Subcutaneous abdominal adipose tissue (tissue), 5 donors: ENCODE data around the gene TAL1.
A peak's percentile ranks its signal among the peaks of the same experiment; 100 is the strongest.

Experiments used
- H3K27ac ChIP-seq: one replicate; pipeline ENCODE4 v1.7.0; 2013; ENCODE audit warnings: low read depth, mild to moderate bottlenecking, inconsistent platforms, low read length, moderate library complexity
- H3K27me3 ChIP-seq, 5 donors: one replicate each; pipeline ENCODE4 v1.7.0; 2013; ENCODE audit warnings: low read length in 5 of 5, inconsistent platforms in 1 of 5; ENCODE audit not compliant: control insufficient read depth in 5 of 5, insufficient read depth in 4 of 5
- H3K36me3 ChIP-seq, 5 donors: one replicate each; pipeline ENCODE4 v1.7.0; 2013; ENCODE audit warnings: low read length in 5 of 5; ENCODE audit not compliant: control insufficient read depth in 5 of 5, insufficient read depth in 5 of 5
- H3K4me1 ChIP-seq, 5 donors: one replicate each; pipeline ENCODE4 v1.7.0; 2013; ENCODE audit warnings: low read length in 5 of 5, mild to moderate bottlenecking in 3 of 5, moderate library complexity in 1 of 5; ENCODE audit not compliant: control insufficient read depth in 5 of 5, insufficient read depth in 5 of 5
- H3K4me3 ChIP-seq, 5 donors: one replicate each; pipeline ENCODE4 v1.7.0; 2013; ENCODE audit warnings: low read length in 5 of 5, low read depth in 1 of 5
- H3K9ac ChIP-seq, 5 donors: one replicate each; pipeline ENCODE4 v1.7.0; 2013; ENCODE audit warnings: low read length in 5 of 5, mild to moderate bottlenecking in 4 of 5, moderate library complexity in 3 of 5
- H3K9me3 ChIP-seq, 5 donors: one replicate each; pipeline ENCODE4 v1.7.0; 2013; ENCODE audit warnings: low read length in 5 of 5; ENCODE audit not compliant: control insufficient read depth in 5 of 5
- donor health status: healthy.
- donor health status: healthy.
- donor health status: healthy.
- donor health status: healthy.
- donor health status: healthy.

TAL1 gene

DNA sequence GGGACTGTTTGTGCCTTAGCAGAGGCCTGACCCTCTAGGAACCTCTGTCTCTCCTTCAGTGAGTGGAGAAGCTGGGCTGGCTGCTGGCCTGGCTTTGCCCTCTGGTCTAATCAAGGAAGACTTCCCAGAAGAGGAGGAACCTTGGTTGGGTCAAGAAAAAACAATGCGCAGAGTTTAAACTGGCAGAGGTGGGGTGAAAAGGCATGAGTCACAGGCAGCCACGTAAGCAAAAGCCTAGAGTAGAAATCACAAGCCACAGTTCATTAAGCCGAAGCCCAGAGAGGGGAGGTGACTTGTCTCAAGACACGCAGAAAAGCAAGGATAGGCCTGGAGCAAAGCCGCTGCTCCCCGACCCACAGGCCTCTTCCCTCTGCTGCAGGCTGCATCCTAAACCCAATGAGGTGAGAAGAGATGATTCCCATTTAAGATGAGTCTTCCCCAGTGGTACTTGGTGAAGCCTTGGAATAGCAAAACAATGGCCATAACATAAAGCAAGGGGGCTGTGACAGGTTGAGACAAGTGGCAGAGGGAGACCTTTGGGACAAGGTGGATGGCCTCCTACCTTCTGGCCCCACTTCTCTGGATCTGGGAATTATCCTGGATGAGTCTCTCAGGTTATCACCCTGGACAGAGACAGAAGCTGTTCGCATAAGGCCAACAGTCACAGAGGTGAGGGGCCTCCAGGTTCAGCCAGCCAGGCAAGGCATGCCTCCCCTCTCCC lies 49.9 kb downstream of the TAL1 start:
- H3K27ac ChIP-seq = no peak overlapping the region
- H3K36me3 ChIP-seq = no peaks in the 10 kb centered on the region
- peaks cover 6 to 31% (median 24%) of the 10 kb centered on the region in 5 donors for H3K27me3 ChIP-seq
- no peaks in the 10 kb centered on the region for H3K9me3 ChIP-seq
- H3K4me3 ChIP-seq = no peak overlapping the region
- no peak overlapping the region for H3K9ac ChIP-seq
- peaks cover 5 to 14% (median 10%) of the 10 kb centered on the region in 5 donors for H3K4me1 ChIP-seq

DNA sequence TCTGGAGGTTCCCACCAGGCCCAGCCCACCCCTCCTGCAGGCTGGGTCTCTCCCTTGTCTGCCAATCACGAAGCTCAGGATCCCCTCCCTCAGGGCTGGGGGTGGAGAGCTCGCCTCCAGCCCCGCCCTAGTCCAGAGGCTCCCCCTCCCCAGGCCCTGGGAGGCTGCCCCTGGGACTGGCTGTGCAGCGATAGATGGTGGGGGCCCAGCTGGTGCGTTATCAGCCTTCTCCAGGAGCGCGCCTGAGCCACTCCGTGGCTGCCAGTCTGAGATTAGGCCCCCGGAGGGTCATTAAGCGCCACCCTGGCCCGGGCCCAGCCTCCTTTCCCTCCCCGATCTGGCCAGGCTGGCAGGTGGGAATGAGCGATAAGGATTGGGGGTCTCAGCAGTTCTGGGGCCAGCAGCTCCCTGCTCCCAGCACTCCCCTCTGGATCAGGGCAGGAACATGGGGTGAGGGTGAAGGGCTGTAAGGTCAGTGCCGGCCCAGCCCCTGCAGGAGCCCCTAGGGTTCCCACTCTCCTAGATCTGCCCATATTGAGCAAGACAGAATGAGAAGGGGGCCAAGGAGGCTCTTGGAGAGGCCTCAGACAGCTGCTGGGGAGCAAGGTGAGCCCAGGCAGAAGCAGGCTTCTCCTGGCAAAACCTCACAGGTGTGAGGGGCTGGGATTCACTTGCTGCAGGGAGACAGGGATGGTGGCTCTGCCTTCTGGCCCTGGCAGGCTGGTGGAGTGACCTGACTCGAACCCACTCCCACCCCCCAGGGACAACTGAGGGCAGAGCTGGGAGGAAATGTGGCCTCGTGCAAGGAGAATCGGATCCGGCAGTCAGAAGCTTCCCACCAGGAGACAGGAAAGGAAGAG lies 50.7 kb downstream of the TAL1 start:
- H3K9me3 ChIP-seq = no peaks in the 10 kb centered on the region
- peaks cover 5 to 14% (median 10%) of the 10 kb centered on the region in 5 donors for H3K4me1 ChIP-seq
- H3K27me3 ChIP-seq = peaks cover 6 to 31% (median 24%) of the 10 kb centered on the region in 5 donors
- no peaks in the 10 kb centered on the region for H3K36me3 ChIP-seq
- no peak overlapping the region for H3K9ac ChIP-seq
- H3K4me3 ChIP-seq = no peak overlapping the region
- no peak overlapping the region for H3K27ac ChIP-seq

DNA sequence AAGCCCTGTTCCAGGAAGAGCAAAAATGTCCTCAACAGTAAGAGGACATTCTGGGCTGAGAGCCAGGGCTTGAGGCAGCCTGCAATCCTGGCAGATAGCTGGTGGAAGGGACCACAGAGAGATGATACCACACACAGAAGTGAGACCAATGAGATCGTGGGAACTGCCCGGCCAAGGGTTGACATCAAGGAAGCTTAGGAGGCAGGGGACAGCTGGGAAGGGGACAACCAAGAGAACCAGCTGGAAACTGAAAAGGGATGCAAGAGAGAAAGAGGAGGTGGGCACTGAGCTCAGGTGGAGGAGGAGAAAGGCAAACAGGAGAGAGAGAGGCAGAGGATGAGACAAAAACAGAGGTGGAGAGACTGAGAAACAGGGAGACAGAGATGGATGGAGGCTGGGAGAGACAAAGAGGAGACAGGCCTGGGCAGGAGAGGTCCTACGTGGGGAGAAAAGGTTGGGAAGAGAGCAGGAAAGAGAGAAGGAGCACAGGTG lies 51.4 kb downstream of the TAL1 start:
- H3K27me3 ChIP-seq = peaks cover 6 to 31% (median 24%) of the 10 kb centered on the region in 5 donors
- H3K4me1 ChIP-seq = peaks cover 5 to 14% (median 10%) of the 10 kb centered on the region in 5 donors
- peak overlapping the region in 1 of 5 donors; percentile 32 for H3K9ac ChIP-seq
- H3K36me3 ChIP-seq = no peaks in the 10 kb centered on the region
- H3K4me3 ChIP-seq = no peak overlapping the region
- no peak overlapping the region for H3K27ac ChIP-seq
- H3K9me3 ChIP-seq = no peaks in the 10 kb centered on the region

DNA sequence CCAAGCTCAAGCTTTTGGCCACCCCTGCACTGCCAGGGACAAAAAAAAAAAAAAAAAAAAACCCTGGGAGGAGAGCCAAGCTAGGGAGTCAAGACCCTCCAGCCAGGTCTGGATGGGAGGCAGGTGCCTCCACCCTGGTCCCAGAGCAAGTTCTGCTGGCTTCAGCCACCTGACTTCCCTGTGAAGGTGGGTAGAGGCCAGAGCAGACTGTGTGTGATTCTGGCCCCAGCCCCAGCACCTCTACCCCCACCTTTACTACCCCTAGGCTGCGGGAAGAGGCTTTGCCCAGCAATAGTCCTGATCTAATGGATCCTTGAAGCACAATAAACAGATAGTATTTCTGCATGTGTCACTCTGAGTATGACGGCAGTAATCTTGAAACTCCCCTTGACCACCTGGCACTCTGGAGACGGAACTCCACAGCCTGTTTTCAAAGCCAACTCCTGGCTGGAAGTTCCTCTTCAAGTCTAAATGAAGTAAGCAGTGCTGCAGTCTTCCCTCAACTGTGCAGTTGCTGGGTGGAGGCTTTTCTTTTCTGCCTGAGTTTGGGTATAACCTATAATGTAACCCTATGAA lies 51.9 kb downstream of the TAL1 start:
- no peaks in the 10 kb centered on the region for H3K9me3 ChIP-seq
- H3K4me3 ChIP-seq = peak overlapping the region in 2 of 5 donors; percentile 67 to 72
- no peaks in the 10 kb centered on the region for H3K36me3 ChIP-seq
- peak overlapping the region in 2 of 5 donors; percentile 11 to 32 for H3K9ac ChIP-seq
- H3K27ac ChIP-seq = no peak overlapping the region
- H3K4me1 ChIP-seq = peaks cover 5 to 18% (median 14%) of the 10 kb centered on the region in 5 donors
- peaks cover 6 to 31% (median 24%) of the 10 kb centered on the region in 5 donors for H3K27me3 ChIP-seq

DNA sequence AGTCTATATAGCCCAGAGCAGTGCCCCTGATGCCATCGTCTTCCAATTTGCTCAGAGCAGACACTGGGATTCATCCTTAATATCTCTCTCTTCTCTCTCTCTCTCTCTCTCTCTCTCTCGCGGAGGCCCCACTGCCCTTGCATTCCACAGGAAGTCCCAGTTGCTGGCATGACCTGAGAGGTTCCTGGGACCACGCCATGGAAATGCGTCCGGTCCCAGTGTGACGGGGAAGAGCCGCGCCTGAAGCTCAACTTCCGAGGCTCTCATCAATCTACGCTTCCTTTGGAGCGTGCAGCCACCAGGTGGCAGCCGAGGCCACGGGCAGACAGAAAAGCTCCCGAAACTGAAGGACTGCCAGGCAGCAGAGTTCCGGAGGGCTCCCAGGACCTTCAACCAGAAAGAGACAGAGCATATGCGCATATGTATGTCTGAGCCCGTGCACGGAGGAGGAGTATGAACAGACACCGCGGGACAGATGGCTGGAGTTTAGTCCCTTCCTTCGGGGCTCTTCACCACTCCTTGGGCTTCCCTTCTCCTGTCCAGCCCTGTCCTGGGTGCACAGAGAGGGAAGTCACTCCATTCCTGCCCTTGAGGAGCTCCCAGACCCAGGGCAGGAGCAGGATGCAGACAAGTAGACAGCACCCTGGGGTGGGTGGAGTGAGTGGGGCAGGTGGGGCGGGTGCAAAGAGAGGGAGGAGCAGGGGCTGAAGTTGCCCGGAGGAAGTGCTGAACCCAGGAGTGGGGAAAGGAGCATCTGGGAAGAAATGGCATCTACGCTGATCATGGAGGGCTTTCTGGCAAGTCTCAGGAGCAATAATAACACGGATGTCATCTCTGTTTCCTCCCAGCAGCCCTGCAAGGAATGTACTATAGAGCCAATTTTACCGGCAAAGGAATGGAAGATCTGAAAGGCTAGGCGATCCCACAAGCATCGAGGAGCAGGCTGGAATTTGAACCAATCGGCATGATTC lies 52.7 kb downstream of the TAL1 start:
- Histone ChIP-seq H3K9ac (peak overlapping the region in 3 of 5 donors; percentile 11 to 48 (median 36)), H3K36me3 (no peaks in the 10 kb centered on the region), H3K4me3 (peak overlapping the region; percentile 48 to 72 (median 67)), H3K27me3 (peaks cover 6 to 31% (median 24%) of the 10 kb centered on the region in 5 donors), H3K27ac (no peak overlapping the region), H3K9me3 (no peaks in the 10 kb centered on the region), H3K4me1 (peaks cover 5 to 19% (median 14%) of the 10 kb centered on the region in 5 donors)

DNA sequence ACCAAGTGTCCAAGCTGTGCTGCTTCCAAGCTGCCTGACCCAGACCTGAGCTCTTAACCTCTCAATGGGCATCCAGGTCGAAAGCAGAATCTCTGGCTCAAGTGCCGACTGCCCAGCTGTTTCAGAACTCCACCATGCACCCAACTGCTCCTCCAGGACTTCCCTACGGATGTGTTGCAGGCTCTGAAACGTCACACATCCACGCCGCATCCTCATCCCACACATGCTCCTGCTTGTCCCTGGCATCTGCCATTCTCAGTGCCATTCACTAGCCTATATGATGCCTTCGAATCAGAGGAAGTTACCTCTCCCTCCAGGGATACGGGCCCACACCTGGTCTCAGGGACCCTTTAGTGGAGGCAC lies 53.4 kb downstream of the TAL1 start:
- peak overlapping the region; percentile 48 to 72 (median 67) for H3K4me3 ChIP-seq
- no peaks in the 10 kb centered on the region for H3K9me3 ChIP-seq
- no peaks in the 10 kb centered on the region for H3K36me3 ChIP-seq
- peaks cover 6 to 31% (median 24%) of the 10 kb centered on the region in 5 donors for H3K27me3 ChIP-seq
- H3K9ac ChIP-seq = no peak overlapping the region
- H3K27ac ChIP-seq = no peak overlapping the region
- peaks cover 5 to 19% (median 14%) of the 10 kb centered on the region in 5 donors for H3K4me1 ChIP-seq

DNA sequence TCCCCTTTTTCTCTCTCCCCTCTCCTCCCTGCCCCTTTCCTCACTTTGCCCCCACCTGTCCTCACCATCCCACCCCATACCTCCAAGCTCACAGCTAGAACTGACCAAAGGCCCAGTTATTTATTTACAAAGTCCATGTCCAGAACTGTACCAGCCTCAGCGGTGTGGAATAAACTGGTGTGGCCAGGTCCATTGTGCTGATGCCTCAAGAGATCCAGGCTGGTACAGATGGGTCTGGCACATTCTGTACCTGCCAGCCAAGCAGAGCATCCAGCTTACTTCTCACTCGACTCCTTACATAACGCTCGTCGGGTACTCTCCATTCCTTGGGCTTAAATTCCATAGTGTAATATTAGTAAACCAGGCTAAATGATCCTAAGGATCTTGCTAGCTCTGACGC lies 54.0 kb downstream of the TAL1 start:
- peaks cover 6 to 27% (median 20%) of the 10 kb centered on the region in 5 donors for H3K27me3 ChIP-seq
- no peak overlapping the region for H3K27ac ChIP-seq
- no peak overlapping the region for H3K4me3 ChIP-seq
- H3K4me1 ChIP-seq = peaks cover 5 to 19% (median 14%) of the 10 kb centered on the region in 5 donors
- no peaks in the 10 kb centered on the region for H3K36me3 ChIP-seq
- no peaks in the 10 kb centered on the region for H3K9me3 ChIP-seq
- H3K9ac ChIP-seq = no peak overlapping the region

DNA sequence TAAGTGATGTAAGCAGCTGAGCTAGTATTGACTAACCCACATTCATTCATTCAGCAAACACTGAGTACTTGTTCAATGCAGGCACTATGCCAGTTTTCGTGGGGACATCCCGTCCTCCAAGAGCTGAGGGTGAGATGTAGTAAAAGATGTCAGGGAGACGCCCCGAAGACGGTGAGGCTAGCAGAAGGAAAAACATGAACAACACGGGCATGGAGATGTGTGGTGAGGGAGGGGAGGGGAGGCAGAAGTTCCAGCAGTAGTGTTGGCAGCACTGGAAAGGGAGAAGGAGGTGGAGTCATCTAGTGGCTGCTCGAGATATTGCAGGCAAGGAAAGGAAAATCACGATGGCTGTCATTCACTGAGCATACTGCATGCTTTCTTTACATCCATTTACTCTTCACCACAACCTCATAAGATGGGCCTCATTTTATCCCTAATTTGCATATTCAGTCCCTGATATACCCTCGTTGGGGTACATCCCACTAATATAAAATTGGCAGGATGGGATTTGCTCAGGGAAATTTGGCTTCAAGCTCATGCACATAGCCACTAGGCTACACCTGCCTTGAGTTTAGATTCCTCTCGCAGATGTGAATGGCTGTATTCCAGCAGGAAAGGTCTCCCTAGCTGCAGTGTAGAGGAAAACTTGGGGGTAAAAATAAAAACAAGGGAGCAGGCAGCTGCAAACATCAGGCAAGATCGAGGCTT lies 56.6 kb downstream of the TAL1 start:
- Histone ChIP-seq H3K9ac (no peak overlapping the region), H3K36me3 (no peaks in the 10 kb centered on the region), H3K27ac (no peak overlapping the region), H3K9me3 (peaks cover 0 to 8% (median 0%) of the 10 kb centered on the region in 5 donors), H3K27me3 (peaks cover 0 to 5% (median 4%) of the 10 kb centered on the region in 5 donors), H3K4me3 (peak overlapping the region in 1 of 5 donors; percentile 38), H3K4me1 (peaks cover 5 to 19% (median 14%) of the 10 kb centered on the region in 5 donors)
